Measurements from ENCODE around the gene DNAJC16.

The DNAJC16 gene

DNA sequence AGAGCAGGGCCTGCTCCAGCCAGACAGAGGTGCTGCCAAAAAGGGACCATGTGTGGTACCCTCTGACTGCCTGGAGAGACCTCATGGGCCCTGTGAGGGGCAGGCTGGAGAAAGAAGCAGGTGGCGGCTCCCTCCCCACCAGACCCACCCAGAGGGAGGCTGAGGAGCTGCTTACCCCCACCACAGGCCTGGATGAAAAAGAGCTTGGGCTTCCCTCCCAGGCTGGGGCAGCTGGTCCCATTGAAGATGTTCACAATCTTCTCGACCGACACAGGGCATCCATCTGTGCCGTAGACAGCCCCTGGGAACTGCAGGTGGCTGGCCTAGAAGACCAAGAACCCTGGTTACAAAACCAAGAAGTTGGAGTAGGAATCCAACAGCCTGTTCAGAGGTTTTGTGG is 22.2 kb upstream of the DNAJC16 start:
- POLR2A ChIA-PET, result no interaction called here
- CTCF ChIA-PET, result interaction anchor here (0.5 to 0.8 kb wide), 2 partner anchors 138 to 333 kb away, joined by 3 to 4 read pairs; no protein-coding TSS in a partner anchor
- no peak overlapping the region for H3K4me3 ChIP-seq (ENCODE audit: low read depth, low read length)
- H3K27ac ChIP-seq (ENCODE audit: extremely low read depth, low read depth, low read length), result no peak overlapping the region
- no peaks in the 10 kb centered on the region for H3K9me3 ChIP-seq (ENCODE audit: control insufficient read depth, insufficient read depth, low read depth, low read length)
- no peaks in the 10 kb centered on the region for H3K4me1 ChIP-seq (ENCODE audit: control insufficient read depth, insufficient read depth, low read length)
- TF ChIP-seq, protein P1, sequence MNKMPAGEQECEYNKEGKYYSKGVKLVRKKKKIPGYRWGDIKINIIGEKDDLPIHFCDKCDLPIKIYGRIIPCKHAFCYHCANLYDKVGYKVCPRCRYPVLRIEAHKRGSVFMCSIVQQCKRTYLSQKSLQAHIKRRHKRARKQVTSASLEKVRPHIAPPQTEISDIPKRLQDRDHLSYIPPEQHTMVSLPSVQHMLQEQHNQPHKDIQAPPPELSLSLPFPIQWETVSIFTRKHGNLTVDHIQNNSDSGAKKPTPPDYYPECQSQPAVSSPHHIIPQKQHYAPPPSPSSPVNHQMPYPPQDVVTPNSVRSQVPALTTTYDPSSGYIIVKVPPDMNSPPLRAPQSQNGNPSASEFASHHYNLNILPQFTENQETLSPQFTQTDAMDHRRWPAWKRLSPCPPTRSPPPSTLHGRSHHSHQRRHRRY (tag by site-specific recombination; IDR thresholded peaks at IDR 0.05), result no peak
- no peak for TF ChIP-seq ZNF184 (tag by site-specific recombination; IDR thresholded peaks at IDR 0.05)
- no peak for TF ChIP-seq ZBTB1 (tag by site-specific recombination; IDR thresholded peaks at IDR 0.05)
- TF ChIP-seq, protein P2, sequence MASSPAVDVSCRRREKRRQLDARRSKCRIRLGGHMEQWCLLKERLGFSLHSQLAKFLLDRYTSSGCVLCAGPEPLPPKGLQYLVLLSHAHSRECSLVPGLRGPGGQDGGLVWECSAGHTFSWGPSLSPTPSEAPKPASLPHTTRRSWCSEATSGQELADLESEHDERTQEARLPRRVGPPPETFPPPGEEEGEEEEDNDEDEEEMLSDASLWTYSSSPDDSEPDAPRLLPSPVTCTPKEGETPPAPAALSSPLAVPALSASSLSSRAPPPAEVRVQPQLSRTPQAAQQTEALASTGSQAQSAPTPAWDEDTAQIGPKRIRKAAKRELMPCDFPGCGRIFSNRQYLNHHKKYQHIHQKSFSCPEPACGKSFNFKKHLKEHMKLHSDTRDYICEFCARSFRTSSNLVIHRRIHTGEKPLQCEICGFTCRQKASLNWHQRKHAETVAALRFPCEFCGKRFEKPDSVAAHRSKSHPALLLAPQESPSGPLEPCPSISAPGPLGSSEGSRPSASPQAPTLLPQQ (tag by site-specific recombination; IDR thresholded peaks at IDR 0.05), result no peak
- TF ChIP-seq, protein P3, sequence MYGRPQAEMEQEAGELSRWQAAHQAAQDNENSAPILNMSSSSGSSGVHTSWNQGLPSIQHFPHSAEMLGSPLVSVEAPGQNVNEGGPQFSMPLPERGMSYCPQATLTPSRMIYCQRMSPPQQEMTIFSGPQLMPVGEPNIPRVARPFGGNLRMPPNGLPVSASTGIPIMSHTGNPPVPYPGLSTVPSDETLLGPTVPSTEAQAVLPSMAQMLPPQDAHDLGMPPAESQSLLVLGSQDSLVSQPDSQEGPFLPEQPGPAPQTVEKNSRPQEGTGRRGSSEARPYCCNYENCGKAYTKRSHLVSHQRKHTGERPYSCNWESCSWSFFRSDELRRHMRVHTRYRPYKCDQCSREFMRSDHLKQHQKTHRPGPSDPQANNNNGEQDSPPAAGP (tag by site-specific recombination; IDR thresholded peaks at IDR 0.05), result no peak
- TF ChIP-seq GLI4 (tag by site-specific recombination; IDR thresholded peaks at IDR 0.05), result no peak
- H3K36me3 ChIP-seq (ENCODE audit: control insufficient read depth in 2 of 2, insufficient read depth in 1 of 2, low read length in 2 of 2), result peaks cover 0 to 56% of the 10 kb centered on the region in 2 experiments; a peak in 1 of 3 replicates

DNA sequence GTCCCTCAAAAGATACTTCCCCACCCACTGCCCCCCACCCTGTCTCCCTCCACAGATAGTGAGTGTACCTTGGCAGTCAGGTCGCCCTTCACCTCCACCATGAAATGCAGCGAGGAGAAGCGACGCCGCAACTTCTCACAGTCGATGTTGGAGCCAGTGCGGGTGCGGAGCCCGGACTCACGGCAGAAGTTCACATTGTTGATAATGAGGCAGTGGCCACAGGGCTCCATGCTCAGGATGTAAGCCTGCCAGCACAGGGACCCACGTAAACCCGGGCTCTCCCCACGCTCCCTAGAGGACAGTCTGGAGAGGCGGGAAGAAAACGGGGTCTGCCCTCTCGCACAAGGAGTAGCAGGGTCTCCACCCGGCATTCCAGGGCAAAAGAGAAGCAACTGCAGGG is 19.8 kb upstream of the DNAJC16 start:
- POLR2A ChIA-PET, result no interaction called here
- CTCF ChIA-PET, result interaction anchor here (0.8 kb wide), 1 partner anchor 8 kb away, joined by 3 read pairs; no protein-coding TSS in a partner anchor
- H3K27ac ChIP-seq (ENCODE audit: extremely low read depth, low read depth, low read length), result no peak overlapping the region
- no peak for TF ChIP-seq ZNF248 (tag by site-specific recombination; IDR thresholded peaks at IDR 0.05)
- TF ChIP-seq RBAK (tag by site-specific recombination; IDR thresholded peaks at IDR 0.05), result no peak
- H3K9me3 ChIP-seq (ENCODE audit: control insufficient read depth, insufficient read depth, low read depth, low read length), result no peaks in the 10 kb centered on the region
- no peak overlapping the region for H3K4me3 ChIP-seq (ENCODE audit: low read depth, low read length)
- no peaks in the 10 kb centered on the region for H3K4me1 ChIP-seq (ENCODE audit: control insufficient read depth, insufficient read depth, low read length)
- H3K36me3 ChIP-seq (ENCODE audit: control insufficient read depth in 2 of 2, insufficient read depth in 1 of 2, low read length in 2 of 2), result peaks cover 0 to 57% of the 10 kb centered on the region in 2 experiments; a peak in 1 of 3 replicates

DNA sequence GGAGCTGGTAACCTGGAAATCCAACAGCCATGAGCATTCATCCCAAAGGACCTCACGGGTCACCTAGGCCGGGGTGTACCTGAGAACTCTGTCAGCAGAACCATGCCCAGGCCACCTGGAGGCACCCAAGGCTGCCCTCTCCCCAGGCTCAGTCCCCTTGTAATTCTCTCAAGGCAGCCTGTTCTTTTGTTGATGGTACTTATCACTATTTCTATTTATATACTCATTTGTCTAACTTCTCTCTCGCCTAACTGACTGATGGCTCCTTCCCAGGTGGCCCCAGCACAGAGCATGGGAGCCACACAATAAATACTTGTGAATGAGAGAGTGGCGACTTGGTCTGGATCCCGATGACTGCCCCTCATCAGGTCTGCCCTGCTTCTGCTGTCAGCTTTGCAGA is 19.4 kb upstream of the DNAJC16 start:
- Histone ChIP-seq H3K9me3 (ENCODE audit: control insufficient read depth, insufficient read depth, low read depth, low read length) (no peaks in the 10 kb centered on the region), H3K27ac (ENCODE audit: extremely low read depth, low read depth, low read length) (no peak overlapping the region), H3K36me3 (ENCODE audit: control insufficient read depth in 2 of 2, insufficient read depth in 1 of 2, low read length in 2 of 2) (peaks cover 0 to 62% of the 10 kb centered on the region in 2 experiments; a peak in 1 of 3 replicates), H3K4me3 (ENCODE audit: low read depth, low read length) (no peak overlapping the region), H3K4me1 (ENCODE audit: control insufficient read depth, insufficient read depth, low read length) (no peaks in the 10 kb centered on the region)
- CTCF ChIA-PET, result no interaction called here
- POLR2A ChIA-PET, result no interaction called here
- TF ChIP-seq, protein P4, sequence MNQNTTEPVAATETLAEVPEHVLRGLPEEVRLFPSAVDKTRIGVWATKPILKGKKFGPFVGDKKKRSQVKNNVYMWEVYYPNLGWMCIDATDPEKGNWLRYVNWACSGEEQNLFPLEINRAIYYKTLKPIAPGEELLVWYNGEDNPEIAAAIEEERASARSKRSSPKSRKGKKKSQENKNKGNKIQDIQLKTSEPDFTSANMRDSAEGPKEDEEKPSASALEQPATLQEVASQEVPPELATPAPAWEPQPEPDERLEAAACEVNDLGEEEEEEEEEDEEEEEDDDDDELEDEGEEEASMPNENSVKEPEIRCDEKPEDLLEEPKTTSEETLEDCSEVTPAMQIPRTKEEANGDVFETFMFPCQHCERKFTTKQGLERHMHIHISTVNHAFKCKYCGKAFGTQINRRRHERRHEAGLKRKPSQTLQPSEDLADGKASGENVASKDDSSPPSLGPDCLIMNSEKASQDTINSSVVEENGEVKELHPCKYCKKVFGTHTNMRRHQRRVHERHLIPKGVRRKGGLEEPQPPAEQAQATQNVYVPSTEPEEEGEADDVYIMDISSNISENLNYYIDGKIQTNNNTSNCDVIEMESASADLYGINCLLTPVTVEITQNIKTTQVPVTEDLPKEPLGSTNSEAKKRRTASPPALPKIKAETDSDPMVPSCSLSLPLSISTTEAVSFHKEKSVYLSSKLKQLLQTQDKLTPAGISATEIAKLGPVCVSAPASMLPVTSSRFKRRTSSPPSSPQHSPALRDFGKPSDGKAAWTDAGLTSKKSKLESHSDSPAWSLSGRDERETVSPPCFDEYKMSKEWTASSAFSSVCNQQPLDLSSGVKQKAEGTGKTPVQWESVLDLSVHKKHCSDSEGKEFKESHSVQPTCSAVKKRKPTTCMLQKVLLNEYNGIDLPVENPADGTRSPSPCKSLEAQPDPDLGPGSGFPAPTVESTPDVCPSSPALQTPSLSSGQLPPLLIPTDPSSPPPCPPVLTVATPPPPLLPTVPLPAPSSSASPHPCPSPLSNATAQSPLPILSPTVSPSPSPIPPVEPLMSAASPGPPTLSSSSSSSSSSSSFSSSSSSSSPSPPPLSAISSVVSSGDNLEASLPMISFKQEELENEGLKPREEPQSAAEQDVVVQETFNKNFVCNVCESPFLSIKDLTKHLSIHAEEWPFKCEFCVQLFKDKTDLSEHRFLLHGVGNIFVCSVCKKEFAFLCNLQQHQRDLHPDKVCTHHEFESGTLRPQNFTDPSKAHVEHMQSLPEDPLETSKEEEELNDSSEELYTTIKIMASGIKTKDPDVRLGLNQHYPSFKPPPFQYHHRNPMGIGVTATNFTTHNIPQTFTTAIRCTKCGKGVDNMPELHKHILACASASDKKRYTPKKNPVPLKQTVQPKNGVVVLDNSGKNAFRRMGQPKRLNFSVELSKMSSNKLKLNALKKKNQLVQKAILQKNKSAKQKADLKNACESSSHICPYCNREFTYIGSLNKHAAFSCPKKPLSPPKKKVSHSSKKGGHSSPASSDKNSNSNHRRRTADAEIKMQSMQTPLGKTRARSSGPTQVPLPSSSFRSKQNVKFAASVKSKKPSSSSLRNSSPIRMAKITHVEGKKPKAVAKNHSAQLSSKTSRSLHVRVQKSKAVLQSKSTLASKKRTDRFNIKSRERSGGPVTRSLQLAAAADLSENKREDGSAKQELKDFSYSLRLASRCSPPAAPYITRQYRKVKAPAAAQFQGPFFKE (tag by site-specific recombination; IDR thresholded peaks at IDR 0.05; ENCODE audit: borderline replicate concordance), result no peak
- TF ChIP-seq HOXC10 (CRISPR knock-in tag; IDR thresholded peaks at IDR 0.05), result no peak
- no peak for TF ChIP-seq MYNN (tag by site-specific recombination; IDR thresholded peaks at IDR 0.05; ENCODE audit: borderline replicate concordance)
- no peak for TF ChIP-seq ZNF274 (IDR thresholded peaks at IDR 0.05; ENCODE audit: low read length)
- no peak for TF ChIP-seq ZNF274 (tag by site-specific recombination; IDR thresholded peaks at IDR 0.05; ENCODE audit: borderline replicate concordance)
- no peak for TF ChIP-seq ZNF354C (tag by site-specific recombination; IDR thresholded peaks at IDR 0.05; ENCODE audit: borderline replicate concordance, low read depth)
- TF ChIP-seq ZNF791 (tag by site-specific recombination; IDR thresholded peaks at IDR 0.05), result no peak
- TF ChIP-seq ZNF221 (tag by site-specific recombination; IDR thresholded peaks at IDR 0.05; ENCODE audit: borderline replicate concordance), result no peak
- TF ChIP-seq RBAK (tag by site-specific recombination; IDR thresholded peaks at IDR 0.05), result no peak
- TF ChIP-seq, protein P5, sequence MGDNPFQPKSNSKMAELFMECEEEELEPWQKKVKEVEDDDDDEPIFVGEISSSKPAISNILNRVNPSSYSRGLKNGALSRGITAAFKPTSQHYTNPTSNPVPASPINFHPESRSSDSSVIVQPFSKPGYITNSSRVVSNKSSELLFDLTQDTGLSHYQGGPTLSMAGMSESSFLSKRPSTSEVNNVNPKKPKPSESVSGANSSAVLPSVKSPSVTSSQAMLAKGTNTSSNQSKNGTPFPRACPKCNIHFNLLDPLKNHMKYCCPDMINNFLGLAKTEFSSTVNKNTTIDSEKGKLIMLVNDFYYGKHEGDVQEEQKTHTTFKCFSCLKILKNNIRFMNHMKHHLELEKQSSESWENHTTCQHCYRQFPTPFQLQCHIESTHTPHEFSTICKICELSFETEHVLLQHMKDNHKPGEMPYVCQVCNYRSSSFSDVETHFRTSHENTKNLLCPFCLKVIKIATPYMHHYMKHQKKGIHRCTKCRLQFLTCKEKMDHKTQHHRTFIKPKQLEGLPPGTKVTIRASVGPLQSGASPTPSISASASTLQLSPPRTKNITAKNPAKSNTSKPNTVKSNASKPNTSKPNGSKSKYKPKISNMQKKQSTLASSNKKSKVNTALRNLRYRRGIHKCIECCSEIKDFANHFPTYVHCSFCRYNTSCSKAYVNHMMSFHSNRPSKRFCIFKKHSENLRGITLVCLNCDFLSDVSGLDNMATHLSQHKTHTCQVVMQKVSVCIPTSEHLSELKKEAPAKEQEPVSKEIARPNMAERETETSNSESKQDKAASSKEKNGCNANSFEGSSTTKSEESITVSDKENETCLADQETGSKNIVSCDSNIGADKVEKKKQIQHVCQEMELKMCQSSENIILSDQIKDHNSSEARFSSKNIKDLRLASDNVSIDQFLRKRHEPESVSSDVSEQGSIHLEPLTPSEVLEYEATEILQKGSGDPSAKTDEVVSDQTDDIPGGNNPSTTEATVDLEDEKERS (tag by site-specific recombination; IDR thresholded peaks at IDR 0.05), result no peak
- TF ChIP-seq ZNF121 (tag by site-specific recombination; IDR thresholded peaks at IDR 0.05), result no peak
- TF ChIP-seq ZNF266 (tag by site-specific recombination; IDR thresholded peaks at IDR 0.05; ENCODE audit: low read depth), result no peak
